A673 (cell line): ENCODE data around the gene ADGRL2. TPM values are rescaled to one million over a fixed set of nuclear protein-coding genes. Genes with fewer than 3 reads are reported as not detected.

ENCODE experiments used
- BruUV-seq: library from RNA; stranded (reverse); fragments of 400-500 nt; replicated peaks from 2 replicates; lab custom pipeline; 2021; lab: Mats Ljungman, UMichigan
- CTCF ChIA-PET: fragments of 300-600 bp; sonication (Branson Sonifier 250); formaldehyde crosslinking; loops from one replicate; lab custom pipeline; 2022; ENCODE audit warnings: antibody characterized with exemption; lab: Charles Lee
- POLR2A ChIA-PET: fragments of 300-600 bp; sonication (Branson Sonifier 250); formaldehyde crosslinking; loops from one replicate; lab custom pipeline; 2022; ENCODE audit warnings: antibody characterized with exemption; ENCODE audit not compliant: low non-redundant PET; lab: Charles Lee
- DNase-seq: peaks from one replicate; pipeline ENCODE4 v3.0.0-alpha.2; 2015; ENCODE audit warnings: low spot score
- H3K27ac ChIP-seq: fragments of 200-600 bp; sonication (generic); 2 replicates; pipeline ENCODE4 v1.5.1; 2016; ENCODE audit warnings: mixed run types, low read depth, mild to moderate bottlenecking, mixed read lengths, antibody characterized with exemption, low read length; ENCODE audit not compliant: poor library complexity, severe bottlenecking
- H3K27me3 ChIP-seq: fragments of 200-600 bp; sonication (generic); replicated peaks from 2 replicates; pipeline ENCODE4 v1.6.1; 2017; ENCODE audit warnings: mixed run types, low read depth, mild to moderate bottlenecking, mixed read lengths, antibody characterized with exemption, low read length; ENCODE audit not compliant: insufficient read depth, poor library complexity
- H3K36me3 ChIP-seq: fragments of 200-600 bp; sonication (generic); 2 replicates; pipeline ENCODE4 v1.6.1; 2016; ENCODE audit warnings: mixed run types, mild to moderate bottlenecking, mixed read lengths, antibody characterized with exemption, low read length; ENCODE audit not compliant: insufficient read depth, poor library complexity, severe bottlenecking
- H3K4me1 ChIP-seq: fragments of 200-600 bp; sonication (generic); 2 replicates; pipeline ENCODE4 v1.6.1; 2017; ENCODE audit warnings: mixed run types, mild to moderate bottlenecking, mixed read lengths, antibody characterized with exemption, low read length; ENCODE audit not compliant: insufficient read depth, poor library complexity, severe bottlenecking
- H3K4me3 ChIP-seq: fragments of 200-600 bp; sonication (generic); 2 replicates; pipeline ENCODE4 v1.5.1; 2016; ENCODE audit warnings: low read depth, mixed run types, mild to moderate bottlenecking, mixed read lengths, low read length; ENCODE audit not compliant: poor library complexity, severe bottlenecking
- H3K9me3 ChIP-seq: fragments of 200-600 bp; sonication (generic); 2 replicates; pipeline ENCODE4 v1.6.1; 2016; ENCODE audit warnings: mixed run types, low read depth, mild to moderate bottlenecking, mixed read lengths, antibody characterized with exemption, low read length; ENCODE audit not compliant: poor library complexity, severe bottlenecking
- CTCF ChIP-seq: fragments of 300-800, 200-600 bp; sonication (generic); conservative IDR thresholded peaks from 2 replicates; pipeline ENCODE4 v1.5.1; 2017; ENCODE audit warnings: low read depth, mild to moderate bottlenecking, antibody characterized with exemption, low read length, moderate library complexity, mixed read lengths
- EZH2 ChIP-seq: fragments of 200-600 bp; sonication (generic); IDR thresholded peaks from 2 replicates; pipeline ENCODE4 v1.6.1; 2017; ENCODE audit warnings: borderline replicate concordance, low read depth, mild to moderate bottlenecking, mixed read lengths, antibody characterized with exemption, low read length; ENCODE audit not compliant: poor library complexity, severe bottlenecking
- intact Hi-C: fragments of 100-400 bp; cut with micrococcal nuclease; formaldehyde crosslinking; loops from one replicate; pipeline ENCODE4 v1.10.0; 2022; ENCODE audit not compliant: unreplicated experiment
- total RNA-seq: library from RNA; stranded (reverse); gene quantifications from 2 replicates; pipeline ENCODE4 v1.2.3, GENCODE V29; 2021

The ADGRL2 gene
- total RNA-seq, 1 experiment from 2014 or later = 1.5 TPM

- ChIA-PET CTCF (no interaction called here), POLR2A (no interaction called here)
- peaks cover 22% of the 10 kb centered on the region for H3K27me3 ChIP-seq
- no peaks in the 10 kb centered on the region for H3K9me3 ChIP-seq
- H3K4me3 ChIP-seq = no peak overlapping the region
- no peak for TF ChIP-seq CTCF
- TF ChIP-seq EZH2 = no peak
- intact Hi-C loops = no loop called here
- DNase-seq = no peak
- no peaks in the 10 kb centered on the region for H3K4me1 ChIP-seq
- no TSS peak for BruUV-seq
- no peak overlapping the region for H3K27ac ChIP-seq
- no peaks in the 10 kb centered on the region for H3K36me3 ChIP-seq
These were observed 45.9 kb downstream of the ADGRL2 start for GRCh38 chr1:81846630-81847029.

- intact Hi-C loops = no loop called here
- H3K27me3 ChIP-seq = peaks cover 26% of the 10 kb centered on the region
- no peaks in the 10 kb centered on the region for H3K9me3 ChIP-seq
- ChIA-PET POLR2A (no interaction called here), CTCF (no interaction called here)
- BruUV-seq = no TSS peak
- H3K4me1 ChIP-seq = no peaks in the 10 kb centered on the region
- no peak overlapping the region for H3K27ac ChIP-seq
- H3K4me3 ChIP-seq = no peak overlapping the region
- H3K36me3 ChIP-seq = no peaks in the 10 kb centered on the region
- DNase-seq = no peak
- TF ChIP-seq EZH2 (no peak), CTCF (no peak)
These were observed 46.3 kb downstream of the ADGRL2 start for GRCh38 chr1:81847063-81847462.

GRCh38 chr1:81848880-81849682 lies 48.3 kb downstream of the ADGRL2 start:
- no TSS peak for BruUV-seq
- no peaks in the 10 kb centered on the region for H3K36me3 ChIP-seq
- peaks cover 45% of the 10 kb centered on the region for H3K27me3 ChIP-seq
- ChIA-PET CTCF (no interaction called here), POLR2A (no interaction called here)
- no peak overlapping the region for H3K4me3 ChIP-seq
- H3K27ac ChIP-seq = no peak overlapping the region
- DNase-seq = no peak
- no peaks in the 10 kb centered on the region for H3K4me1 ChIP-seq
- no peak for TF ChIP-seq EZH2
- TF ChIP-seq CTCF = no peak
- intact Hi-C loops = no loop called here
- H3K9me3 ChIP-seq = no peaks in the 10 kb centered on the region
